ENCODE measurements around the gene PHF13.

DNA sequence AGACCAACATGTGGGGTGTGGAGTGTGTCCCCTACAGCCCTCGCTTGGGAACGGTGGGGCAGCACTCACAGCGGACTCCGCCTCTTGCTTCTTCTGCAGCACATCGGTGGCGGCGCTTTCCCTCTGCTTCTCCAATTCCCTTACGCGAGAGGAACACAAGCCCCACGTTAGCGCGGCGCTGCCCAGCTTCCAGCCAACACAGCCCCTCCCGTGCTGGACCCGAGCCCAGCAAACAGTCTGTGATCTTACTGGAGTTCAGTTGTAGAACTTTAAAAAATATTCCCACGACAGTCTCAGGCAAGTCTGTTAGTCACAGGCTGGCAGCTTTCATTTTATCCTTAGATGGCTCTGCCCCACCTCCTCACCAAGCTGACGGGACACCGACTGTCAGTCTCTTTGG lies 24.7 kb downstream of the PHF13 start:
- no peak for TF ChIP-seq POLR2A (IDR thresholded peaks at IDR 0.05; ENCODE audit: low read depth, low read length)
- TF ChIP-seq, protein P1, sequence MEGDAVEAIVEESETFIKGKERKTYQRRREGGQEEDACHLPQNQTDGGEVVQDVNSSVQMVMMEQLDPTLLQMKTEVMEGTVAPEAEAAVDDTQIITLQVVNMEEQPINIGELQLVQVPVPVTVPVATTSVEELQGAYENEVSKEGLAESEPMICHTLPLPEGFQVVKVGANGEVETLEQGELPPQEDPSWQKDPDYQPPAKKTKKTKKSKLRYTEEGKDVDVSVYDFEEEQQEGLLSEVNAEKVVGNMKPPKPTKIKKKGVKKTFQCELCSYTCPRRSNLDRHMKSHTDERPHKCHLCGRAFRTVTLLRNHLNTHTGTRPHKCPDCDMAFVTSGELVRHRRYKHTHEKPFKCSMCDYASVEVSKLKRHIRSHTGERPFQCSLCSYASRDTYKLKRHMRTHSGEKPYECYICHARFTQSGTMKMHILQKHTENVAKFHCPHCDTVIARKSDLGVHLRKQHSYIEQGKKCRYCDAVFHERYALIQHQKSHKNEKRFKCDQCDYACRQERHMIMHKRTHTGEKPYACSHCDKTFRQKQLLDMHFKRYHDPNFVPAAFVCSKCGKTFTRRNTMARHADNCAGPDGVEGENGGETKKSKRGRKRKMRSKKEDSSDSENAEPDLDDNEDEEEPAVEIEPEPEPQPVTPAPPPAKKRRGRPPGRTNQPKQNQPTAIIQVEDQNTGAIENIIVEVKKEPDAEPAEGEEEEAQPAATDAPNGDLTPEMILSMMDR (conservative IDR thresholded peaks at IDR 0.05; ENCODE audit: low read depth, low read length) = no peak
- TF ChIP-seq RFX5 (IDR thresholded peaks at IDR 0.05; ENCODE audit: low read depth, low read length) = no peak
- TF ChIP-seq SMC3 (IDR thresholded peaks at IDR 0.05; ENCODE audit: low read depth, low read length) = no peak
- TF ChIP-seq, protein P2, sequence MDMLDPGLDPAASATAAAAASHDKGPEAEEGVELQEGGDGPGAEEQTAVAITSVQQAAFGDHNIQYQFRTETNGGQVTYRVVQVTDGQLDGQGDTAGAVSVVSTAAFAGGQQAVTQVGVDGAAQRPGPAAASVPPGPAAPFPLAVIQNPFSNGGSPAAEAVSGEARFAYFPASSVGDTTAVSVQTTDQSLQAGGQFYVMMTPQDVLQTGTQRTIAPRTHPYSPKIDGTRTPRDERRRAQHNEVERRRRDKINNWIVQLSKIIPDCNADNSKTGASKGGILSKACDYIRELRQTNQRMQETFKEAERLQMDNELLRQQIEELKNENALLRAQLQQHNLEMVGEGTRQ (IDR thresholded peaks at IDR 0.05; ENCODE audit: low read depth, low read length) = no peak
- no peak for TF ChIP-seq MAZ (IDR thresholded peaks at IDR 0.05; ENCODE audit: borderline replicate concordance, low read depth, low read length)
- no peak for TF ChIP-seq BHLHE40 (IDR thresholded peaks at IDR 0.05; ENCODE audit: low read depth, low read length)
- TF ChIP-seq RAD21 (IDR thresholded peaks at IDR 0.05; ENCODE audit: low read length) = no peak
- TF ChIP-seq RCOR1 (IDR thresholded peaks at IDR 0.05; ENCODE audit: insufficient replicate concordance, low read length) = no peak
- no peak for TF ChIP-seq CHD1 (IDR thresholded peaks at IDR 0.05; ENCODE audit: low read depth, low read length)
- TF ChIP-seq, protein P3, sequence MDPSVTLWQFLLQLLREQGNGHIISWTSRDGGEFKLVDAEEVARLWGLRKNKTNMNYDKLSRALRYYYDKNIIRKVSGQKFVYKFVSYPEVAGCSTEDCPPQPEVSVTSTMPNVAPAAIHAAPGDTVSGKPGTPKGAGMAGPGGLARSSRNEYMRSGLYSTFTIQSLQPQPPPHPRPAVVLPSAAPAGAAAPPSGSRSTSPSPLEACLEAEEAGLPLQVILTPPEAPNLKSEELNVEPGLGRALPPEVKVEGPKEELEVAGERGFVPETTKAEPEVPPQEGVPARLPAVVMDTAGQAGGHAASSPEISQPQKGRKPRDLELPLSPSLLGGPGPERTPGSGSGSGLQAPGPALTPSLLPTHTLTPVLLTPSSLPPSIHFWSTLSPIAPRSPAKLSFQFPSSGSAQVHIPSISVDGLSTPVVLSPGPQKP (IDR thresholded peaks at IDR 0.05; ENCODE audit: borderline replicate concordance, low read depth, low read length) = no peak
- no peak for TF ChIP-seq CEBPB (IDR thresholded peaks at IDR 0.05; ENCODE audit: low read depth, low read length)
- no peak for TF ChIP-seq MAFK (IDR thresholded peaks at IDR 0.05; ENCODE audit: low read depth, low read length)
